ENCODE measurements around the gene SLC25A41.
A peak's percentile ranks its signal among the peaks of the same experiment; 100 is the strongest.
"Not testable (repeated sequence)": the region's sequence is repeated elsewhere in the genome, so short reads cannot be mapped to it uniquely, and the experiment has no call there.

The SLC25A41 gene

DNA sequence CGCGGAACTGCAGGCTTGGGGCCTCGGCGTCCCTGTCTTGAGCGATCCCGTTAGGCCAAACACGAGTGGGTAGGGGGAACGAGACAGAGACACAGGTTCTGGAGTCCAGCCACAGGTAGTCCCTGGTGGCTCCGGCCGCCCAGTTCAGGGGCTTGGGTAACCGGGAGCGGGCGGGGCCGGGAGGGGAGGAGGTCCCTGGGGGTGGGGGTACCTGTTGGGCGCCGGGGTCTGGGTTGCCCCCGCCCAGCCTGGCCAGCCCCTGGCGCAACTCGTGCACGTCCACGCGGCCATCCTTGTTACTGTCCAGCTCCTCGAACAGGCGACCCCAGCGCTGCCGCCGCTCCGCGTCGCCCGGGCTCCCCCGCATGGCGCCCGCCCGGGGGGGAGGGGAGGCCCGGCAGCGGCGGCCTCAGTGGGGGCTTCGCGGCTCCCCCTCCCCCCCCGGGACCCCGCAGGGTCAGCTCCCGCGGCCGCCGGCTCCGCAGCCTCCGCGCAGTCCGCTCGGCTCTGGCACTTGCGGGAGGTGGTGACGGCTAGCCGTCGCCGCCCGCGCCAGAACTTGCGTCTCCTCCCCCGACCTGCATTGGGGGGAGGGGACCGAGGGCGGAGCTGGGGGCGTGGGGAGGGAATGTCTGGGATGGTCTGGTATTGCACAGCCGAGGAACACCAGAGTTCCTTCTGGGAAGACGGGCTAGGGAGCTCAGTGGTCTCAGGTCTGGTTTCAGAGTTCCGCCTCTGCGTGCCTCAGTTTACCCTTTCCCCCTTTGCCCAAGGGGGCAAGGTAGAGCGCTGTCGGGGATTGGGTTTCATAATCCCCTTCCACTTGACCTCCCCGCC, 25.9 kb upstream of the SLC25A41 start, which contains the start of gene SLC25A23:
SLC25A23 (minus strand) TSS at position 531 of the 837 bp plus-strand sequence; CDS start at position 367, 164 bp downstream.
- DNase-seq, result peak; percentile 71

DNA sequence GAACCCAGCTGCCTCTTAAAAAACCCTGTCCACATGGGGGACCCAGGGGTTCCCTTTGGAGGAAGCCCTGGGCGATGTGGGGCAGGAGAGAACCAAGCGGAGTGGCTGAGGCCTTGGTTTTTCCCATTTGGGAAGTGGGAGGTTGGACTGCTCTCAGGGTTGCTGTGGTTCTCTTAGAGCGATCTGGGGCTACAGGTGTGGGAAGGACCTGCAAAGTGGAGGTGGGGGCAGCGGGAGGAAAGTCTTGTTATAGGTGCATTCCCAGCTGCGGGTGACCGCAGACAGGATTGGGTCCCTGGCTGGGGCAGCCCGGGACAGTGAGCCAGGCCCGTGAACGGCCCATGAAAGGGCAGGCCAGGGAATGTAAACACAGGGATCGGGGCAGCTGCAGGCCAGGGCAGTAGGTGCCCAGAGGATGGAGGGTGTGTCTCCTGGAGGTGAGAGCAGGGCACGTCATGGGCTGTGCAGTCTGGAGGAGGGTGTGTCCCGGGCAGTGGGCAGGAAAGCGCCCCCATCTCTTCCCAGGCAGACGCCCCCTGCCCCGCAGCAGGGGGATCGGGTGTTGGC, 25.2 kb upstream of the SLC25A41 start:
- no peak for DNase-seq

DNA sequence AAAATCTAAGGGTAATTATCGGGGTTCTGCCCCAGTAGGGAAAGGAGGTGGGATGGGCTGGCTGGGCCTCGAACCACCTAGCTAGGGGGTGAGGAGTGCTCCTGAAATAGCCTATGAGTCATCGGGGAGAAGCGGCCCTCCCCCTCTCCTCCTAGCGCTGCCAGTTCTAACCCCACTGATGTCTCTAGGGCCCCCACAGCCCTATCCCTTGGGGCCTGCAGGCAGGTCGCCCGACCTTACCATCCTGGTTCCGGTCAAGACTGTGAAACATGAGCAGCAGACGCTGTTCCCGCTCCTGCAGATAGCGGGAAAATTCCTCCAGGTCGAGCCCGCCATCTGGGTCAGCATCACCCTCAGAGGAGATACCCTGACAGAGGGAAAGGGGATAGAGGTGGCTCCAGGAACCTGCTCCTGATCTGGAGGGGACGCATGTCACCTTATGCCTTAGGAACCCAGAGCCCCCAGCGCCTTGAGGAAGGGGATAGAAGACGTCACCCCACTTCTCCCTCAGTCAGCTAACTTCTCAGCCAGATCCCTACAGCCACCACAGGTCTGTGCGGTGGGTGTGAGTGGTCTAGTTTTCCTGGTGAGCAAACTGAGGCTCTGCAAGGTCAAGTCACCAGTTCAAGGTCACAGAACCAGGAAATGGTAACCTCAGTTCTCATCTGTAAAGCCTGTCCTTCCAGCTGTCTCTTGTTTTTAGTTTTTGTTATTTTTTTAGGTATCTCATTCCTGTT, 24.6 kb upstream of the SLC25A41 start:
- DNase-seq, result no peak

DNA sequence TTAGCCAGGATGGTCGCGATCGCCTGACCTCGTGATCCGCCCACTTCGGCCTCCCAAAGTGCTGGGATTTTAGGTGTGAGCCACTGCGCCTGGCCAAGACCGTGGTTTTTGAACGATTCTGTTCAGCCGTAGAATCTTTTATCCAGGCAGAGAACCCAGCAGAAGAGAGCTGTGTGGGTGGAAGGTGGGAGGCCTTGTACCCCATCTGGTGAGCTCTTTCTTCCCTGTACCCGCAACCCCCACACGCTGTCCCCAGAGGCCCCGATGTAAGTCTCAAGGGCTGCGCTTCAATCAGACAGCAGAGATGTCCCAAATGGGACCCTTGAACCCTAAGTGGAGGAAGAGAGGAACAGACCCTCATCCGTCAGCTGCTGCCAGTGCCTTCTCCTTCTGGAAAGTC, 22.4 kb upstream of the SLC25A41 start:
- no peak for DNase-seq

DNA sequence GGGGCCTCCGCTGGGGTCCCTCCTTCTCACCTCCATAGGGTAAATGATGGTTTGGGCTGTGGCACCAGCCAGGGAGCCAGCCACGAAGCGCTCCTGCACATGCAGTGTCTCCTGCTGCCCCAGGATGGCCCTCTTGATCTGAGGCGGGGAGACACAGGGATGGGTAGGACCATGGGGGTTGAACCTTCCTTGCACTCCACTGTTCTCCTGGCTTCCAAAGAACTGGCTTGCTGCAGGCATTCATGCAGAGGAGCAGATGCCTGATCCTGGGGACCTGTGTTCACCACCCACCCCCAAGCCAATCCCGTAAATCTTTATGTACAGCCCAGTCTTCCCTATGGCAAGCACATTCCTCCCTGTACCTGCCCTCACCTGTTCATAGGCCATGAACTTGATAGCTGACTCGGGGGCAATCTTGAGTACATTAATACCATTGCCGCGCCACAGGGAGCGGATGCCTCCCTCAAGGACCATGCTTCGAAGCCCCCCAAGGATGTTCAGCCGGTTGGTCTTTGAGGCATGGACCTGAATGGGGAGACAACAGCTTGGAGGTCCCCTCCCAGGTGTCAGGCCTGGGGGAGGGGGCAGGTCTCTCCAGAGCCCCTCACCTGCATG, 20.5 kb upstream of the SLC25A41 start:
- no peak for DNase-seq

DNA sequence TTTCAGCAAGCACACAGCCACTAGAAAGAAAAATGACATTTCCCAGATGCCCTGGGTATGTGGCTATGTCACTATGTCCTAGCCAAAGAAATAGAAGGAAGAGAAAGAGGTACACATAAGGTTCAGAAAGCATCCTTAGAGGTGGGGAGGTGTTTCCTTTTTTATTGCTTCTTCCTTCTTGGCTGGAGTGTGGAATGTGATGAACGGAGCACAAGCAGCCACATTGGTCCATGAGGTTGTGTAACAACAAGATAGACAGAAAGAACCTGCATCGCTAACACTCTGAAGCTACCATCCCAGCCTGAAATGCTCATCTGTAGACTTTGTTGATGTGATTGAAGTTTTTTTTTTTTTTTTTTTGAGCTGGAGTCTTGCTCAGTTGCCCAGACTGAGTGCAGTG, 19.3 kb upstream of the SLC25A41 start:
- no peak for DNase-seq

DNA sequence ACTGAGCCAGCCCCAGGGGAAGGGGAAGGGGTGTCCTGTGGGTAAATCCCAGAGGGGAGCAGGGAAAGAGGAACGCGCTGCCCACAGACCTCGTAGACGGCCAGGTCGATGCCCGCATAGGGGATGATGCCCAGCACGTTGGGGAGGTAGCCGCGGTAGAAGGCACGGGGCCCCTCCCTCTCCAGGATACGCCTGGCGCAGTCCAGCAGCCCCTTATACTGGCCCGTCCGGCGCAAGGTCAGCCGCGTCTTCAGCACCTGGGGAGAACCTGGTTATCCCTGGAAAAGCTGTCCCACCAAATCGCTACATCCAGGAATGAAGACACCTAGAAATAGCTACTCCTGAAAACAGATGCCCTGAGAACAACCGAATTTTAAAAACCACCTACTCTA, 18.7 kb upstream of the SLC25A41 start:
- no peak for DNase-seq

DNA sequence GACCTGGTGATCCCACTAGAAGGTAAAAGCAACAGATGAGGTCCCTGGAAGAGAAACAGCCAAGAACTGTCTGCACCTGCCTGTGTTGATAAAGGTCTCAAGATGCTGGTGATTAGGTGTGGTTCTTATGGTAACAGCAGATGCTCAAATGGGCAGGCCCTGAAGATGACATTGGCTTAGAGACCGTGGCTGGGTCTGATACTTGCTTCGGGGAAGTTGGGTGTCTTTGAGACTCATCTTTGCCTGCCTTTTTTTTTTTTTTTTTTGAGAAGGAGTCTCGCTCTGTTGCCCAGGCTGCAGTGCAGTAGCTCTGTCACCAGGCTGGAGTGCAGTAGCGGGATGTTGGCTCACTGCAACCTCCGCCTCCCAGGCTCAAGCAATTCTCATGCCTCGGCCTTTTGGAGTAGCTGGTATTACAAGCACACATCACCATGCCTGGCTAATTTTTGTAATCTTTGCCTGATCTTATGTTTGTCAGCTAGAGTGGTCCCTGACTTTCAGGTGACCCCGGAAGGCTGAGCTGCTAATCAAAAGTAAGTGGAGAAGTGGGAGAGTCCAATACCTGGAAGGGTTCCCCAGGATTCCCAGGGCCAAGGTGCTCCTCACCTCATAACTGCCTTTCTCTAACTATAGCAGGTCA, 18.1 kb upstream of the SLC25A41 start:
- no peak for DNase-seq

DNA sequence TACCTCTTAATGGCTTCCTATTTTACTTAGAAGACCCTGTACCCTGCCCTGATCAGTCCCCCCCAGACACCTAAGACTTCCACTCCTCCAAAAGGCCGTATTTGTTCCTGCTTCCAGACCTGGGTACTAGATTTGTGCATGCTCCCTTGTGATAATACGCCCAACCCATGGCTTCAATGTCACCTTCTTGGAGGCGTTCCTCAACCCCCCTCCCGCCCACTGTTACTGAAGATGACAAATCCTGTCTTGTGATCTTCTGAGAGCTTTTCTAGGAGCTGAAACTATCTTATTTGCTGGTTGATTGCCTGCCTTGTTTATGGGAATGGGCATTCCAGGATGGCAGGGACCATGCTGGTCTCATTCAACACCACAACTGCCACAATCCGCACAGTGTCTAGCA, 16.6 kb upstream of the SLC25A41 start:
- DNase-seq, result no peak

DNA sequence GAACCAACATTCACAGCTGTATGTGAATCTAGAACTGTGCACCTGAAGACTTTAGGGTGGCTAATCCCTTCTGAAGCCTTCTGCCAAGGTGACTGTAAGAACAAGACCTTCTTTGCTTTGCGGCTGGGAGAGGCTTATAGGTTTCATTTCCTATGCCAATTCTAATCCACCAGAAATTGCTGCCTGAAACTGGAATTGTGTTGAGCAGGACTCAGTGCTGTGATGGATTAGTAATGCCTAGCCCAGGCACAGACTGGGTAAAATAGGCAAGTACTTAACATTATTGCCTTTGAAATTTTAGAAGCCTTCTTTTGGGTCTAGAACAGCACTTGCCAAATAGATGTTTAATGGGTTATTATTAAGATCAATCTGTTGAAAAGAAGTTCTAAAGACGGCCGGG, 14.5 kb upstream of the SLC25A41 start:
- DNase-seq, result no peak

DNA sequence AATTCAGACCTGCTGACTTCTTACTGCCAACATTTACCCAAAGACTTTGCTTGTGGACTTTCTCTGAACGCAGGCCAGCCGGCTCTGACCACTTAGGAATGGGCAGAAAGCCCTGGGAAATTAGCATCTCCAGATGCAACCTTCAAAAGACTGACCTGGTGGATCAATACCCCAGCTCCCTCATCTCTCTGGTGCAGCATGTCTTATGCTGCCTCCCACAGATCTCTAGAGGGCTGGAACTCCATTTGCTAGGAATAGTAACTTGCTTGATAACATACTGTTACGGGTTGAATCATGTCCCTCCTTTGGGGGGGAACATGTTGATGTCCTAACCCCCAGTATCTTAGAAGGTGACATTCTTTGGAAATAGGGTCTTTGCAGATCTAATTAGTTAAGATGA, 12.9 kb upstream of the SLC25A41 start:
- no peak for DNase-seq

DNA sequence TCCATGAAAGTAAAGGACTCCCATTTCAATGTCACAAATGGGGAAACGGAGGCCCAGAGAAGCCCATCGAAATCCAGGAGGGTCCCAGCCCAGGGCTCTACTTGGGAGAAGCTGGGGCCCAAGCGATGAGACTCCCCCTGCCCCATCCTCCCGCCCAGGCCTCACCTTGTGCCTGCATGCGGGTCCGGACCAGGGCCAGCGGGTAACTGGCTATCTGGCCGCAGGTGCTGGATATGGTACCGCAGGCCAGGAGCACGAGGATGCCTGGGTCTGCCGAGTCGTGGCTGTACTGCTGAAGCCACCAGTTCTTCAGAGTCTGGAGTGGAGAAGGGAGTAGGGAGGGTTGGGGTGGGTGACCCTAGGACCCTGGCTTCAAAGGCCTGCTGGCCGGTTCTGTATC, 10.4 kb upstream of the SLC25A41 start:
- DNase-seq, result no peak

DNA sequence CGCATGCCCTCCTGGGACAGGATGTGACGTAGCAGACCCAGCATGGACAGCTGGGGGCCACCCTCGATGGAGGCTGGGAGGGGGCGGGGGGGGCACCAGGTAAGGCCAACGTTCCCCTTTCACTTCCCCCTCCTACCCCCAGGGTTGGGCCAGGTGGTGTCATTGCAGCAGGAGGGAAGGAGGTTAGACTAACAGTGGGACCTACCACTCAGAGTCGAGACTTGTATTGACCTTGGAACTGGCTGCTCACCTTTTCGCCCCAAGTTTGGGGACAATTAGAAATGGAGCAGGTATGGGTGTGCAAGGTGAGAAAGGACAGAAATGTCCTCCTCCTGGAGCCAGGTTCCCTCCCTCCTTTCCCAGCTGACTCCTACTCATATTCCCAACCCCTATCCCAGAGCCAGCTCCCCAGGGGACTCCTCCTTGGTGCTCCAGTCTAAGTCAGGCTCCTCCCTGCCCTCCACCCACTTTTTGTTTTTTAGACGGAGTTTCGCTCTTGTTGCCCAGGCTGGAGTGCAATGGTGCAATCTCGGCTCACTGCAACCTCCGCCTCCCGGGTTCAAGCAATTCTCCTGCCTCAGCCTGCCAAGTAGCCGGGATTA, 8.6 kb upstream of the SLC25A41 start:
- no peak for DNase-seq

DNA sequence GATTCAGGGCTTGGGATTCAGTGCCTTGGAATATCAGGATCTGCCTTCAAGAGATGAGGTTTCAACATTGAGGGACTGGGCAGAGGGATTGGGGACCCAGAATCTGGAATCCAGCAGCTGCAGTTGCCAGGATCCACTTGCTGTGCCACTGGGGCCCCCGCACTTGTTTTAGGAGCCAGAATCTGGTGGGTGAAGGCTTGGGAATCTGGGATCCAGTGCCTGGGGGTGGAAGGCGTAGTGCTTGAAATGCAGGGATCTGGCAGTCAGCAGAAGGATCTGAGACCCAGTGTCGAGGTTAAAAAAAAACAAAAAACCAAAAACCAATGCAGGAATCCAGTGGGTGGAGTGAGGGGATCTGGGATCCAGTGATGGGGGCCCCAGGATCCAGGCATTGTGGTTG, 7.3 kb upstream of the SLC25A41 start:
- no peak for DNase-seq

DNA sequence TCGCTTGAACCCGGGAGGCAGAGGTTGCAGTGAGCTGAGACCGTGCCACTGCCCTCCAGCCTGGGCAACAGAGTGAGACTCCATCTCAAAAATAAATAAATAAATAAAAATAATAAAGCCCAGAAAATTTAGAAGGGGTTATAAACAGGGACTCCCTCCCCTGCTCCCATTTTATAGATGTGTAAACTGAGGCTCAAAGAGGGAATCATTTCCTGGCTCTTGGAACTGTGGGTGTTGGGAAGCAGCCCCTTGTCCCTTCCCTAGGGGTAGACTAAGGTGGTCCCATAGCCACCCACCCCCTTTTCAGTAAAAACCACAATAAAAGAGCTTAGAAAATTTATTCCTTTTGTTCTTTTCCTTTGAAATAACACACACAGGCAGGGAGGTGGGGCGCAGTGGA, 6.2 kb upstream of the SLC25A41 start:
- no peak for DNase-seq

DNA sequence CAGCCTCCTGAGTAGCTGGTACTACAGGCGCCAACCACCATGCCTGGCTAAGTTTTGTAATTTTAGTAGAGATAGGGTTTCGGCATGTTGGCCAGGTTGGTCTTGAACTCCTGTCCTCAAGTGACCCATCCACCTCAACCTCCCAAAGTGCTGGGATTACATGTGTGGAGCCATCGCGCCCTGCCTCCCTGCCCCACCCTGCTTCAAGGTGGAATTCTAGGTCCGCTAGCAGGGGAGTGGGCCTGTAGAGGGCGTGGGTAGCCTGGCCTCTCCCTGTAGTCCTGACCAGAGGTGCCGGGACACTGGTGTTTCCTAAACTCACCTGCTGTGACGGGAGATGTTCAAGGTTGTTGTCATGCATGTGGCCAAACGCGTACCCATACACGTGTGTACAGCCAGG, 398 bp downstream of the SLC25A41 start:
- no peak for DNase-seq

DNA sequence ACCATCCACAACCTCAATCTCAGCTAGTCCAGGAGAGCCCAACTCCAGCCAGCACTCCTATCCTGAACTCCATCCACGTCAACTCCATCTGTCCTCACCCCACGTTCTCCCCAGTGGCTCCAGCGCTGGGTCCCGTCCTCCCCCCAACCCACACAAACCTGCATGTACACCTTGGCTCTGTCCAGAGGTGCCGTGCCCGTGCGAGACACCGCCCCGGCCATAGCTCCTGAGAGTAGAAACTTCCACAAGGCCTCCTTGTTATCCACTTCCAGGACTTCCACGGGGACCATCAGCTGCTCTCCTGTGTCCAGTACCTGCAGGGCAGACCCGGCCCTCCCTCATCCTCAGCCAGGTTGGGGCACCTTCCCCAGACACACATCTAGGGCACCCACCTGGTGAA, 1.7 kb downstream of the SLC25A41 start:
- no peak for DNase-seq

DNA sequence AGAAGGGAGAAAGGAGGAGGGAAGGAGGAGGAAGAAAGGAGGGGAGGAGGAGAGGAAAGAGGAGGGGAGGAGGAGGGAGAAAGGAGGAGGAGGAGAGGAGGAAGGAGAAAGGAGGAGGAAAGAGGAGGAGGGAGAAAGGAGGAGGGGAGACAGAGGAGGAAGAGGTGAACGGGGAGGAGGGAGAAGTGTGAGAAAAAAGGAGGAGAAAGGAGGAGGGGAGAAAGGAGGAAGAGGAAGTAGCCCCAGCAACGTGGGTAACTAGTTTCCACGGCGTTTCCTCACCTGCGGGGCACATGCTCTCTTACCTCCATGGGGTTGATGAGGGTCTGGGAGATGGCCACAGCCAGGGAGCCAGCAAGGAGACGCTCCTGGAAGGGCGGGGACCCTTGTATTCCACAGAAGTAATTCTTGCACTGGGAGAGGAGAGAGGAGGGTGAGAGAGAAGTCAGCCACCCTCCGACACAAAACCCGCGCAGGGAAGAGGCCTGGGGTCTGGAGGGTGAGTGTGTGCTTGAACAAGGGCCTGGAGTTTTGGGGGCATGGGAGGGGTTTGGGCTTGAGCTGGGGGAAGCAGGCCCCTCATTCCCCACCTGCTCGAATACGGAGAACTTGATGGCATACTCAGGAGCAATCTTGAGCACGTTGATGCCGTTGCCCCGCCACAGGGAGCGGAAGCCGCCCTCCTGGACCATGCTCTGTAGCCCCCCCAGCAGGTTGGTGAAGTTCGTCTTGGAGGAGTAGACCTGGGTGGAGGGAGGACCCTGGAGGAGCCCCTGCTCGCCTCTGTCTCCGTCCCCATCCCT, 3.9 kb downstream of the SLC25A41 start:
- DNase-seq, result no peak

DNA sequence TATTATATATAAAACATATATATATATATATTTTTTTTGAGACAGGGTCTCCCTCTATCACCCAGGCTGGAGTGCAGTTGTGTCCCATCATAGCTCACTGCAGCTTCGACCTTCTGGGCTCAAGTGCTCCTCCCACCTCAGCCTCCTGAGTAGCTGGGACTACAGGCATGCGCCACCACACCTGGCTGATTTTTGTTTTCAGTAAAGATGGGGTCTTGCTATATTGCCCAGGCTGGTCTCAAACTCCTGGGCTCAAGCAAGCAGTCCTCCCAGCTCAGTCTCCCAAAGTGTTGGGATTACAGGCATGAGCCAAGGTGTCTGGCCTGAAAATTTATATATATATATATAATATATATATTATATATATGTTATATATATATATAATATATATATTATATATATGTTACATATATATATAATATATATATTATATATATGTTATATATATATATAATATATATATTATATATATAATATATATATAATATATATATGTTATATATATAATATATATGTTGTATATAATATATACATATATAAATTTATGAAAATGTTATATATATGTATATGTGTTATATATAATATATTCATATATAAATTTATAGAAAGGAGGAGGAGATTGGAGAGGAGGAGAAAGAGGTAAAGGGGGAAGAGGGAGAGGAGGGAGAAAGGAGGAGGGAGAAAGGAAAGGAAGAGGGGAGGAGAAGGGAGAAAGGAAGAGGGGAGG, 4.7 kb downstream of the SLC25A41 start:
- not testable (repeated sequence) for DNase-seq

DNA sequence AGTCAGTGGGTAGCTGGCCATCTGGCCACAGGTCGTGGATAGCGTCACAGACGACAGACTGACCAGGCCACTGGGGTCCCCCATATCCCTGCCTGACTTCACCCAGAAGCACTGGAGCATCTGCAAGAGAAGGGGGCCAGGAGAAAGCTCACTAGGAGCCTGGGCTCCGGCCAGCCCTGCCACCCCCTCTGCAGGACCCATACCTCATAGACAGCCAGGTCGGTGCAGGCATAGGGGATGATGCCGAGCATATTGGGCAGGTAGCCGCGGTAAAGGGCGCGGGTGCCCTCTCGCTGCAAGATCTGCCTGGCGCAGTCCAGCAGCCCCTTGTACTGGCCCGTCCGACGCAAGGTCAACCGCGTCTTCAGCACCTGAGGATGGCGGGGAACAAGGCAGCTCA, 6.4 kb downstream of the SLC25A41 start:
- no peak for DNase-seq
